Karpas-422 (cell line): ENCODE data around the gene SOBP. TPM values are rescaled to one million over a fixed set of nuclear protein-coding genes. Genes with fewer than 3 reads are reported as not detected.
A peak's percentile ranks its signal among the peaks of the same experiment; 100 is the strongest.
"Not testable (repeated sequence)": the region's sequence is repeated elsewhere in the genome, so short reads cannot be mapped to it uniquely, and the experiment has no call there.

Experiments
- DNase-seq: peaks from one replicate; pipeline ENCODE4 v3.0.0-alpha.2; 2015
- H2AFZ ChIP-seq: fragments of 200-600 bp; sonication (generic); 2 replicates; pipeline ENCODE4 v1.6.1; 2014; ENCODE audit warnings: antibody characterized with exemption, low read length, mixed read lengths
- H3K27ac ChIP-seq: fragments of 200-600 bp; sonication (generic); 2 replicates; pipeline ENCODE4 v1.5.1; 2014; ENCODE audit warnings: mild to moderate bottlenecking, low read length, moderate library complexity
- H3K27me3 ChIP-seq: fragments of 200-600 bp; sonication (generic); 2 replicates; pipeline ENCODE4 v1.6.1; 2014; ENCODE audit warnings: low read length, mixed read lengths
- H3K36me3 ChIP-seq: fragments of 200-600 bp; sonication (generic); 2 replicates; pipeline ENCODE4 v1.6.1; 2014; ENCODE audit warnings: low read length, mixed read lengths; ENCODE audit not compliant: insufficient read depth
- H3K4me1 ChIP-seq: fragments of 200-600 bp; sonication (generic); 2 replicates; pipeline ENCODE4 v1.6.1; 2014; ENCODE audit warnings: mild to moderate bottlenecking, low read length, mixed read lengths
- H3K4me2 ChIP-seq: fragments of 200-600 bp; sonication (generic); 2 replicates; pipeline ENCODE4 v1.6.1; 2014; ENCODE audit warnings: low read length, low read depth, mild to moderate bottlenecking; ENCODE audit not compliant: poor library complexity, severe bottlenecking
- H3K4me3 ChIP-seq: fragments of 200-600 bp; sonication (generic); 2 replicates; pipeline ENCODE4 v1.5.1; 2014; ENCODE audit warnings: mild to moderate bottlenecking, antibody characterized with exemption, low read length, mixed read lengths
- H3K79me2 ChIP-seq: fragments of 200-600 bp; sonication (generic); 2 replicates; pipeline ENCODE4 v1.6.1; 2014; ENCODE audit warnings: mild to moderate bottlenecking, low read length, mixed read lengths
- H3K9ac ChIP-seq: fragments of 200-600 bp; sonication (generic); 2 replicates; pipeline ENCODE4 v1.6.0; 2014; ENCODE audit warnings: low read length
- H3K9me2 ChIP-seq: fragments of 200-600 bp; sonication (generic), shearing (Covaris generic); replicated peaks from 2 replicates; pipeline ENCODE4 v1.6.0; 2014; ENCODE audit warnings: mild to moderate bottlenecking, low read length, moderate library complexity; ENCODE audit not compliant: insufficient read depth
- H3K9me3 ChIP-seq: fragments of 300-700, 200-600 bp; sonication (generic); 2 replicates; pipeline ENCODE4 v1.6.1; 2014; ENCODE audit warnings: low read length, mixed read lengths
- H4K20me1 ChIP-seq: fragments of 200-600 bp; sonication (generic); 2 replicates; pipeline ENCODE4 v1.6.1; 2014; ENCODE audit warnings: mild to moderate bottlenecking, antibody characterized with exemption, low read length, low read depth; ENCODE audit not compliant: insufficient read depth
- total RNA-seq: library from RNA; depleted of rRNA; stranded (reverse); fragments of >200 nt; shearing (Covaris generic); gene quantifications from 2 replicates; pipeline ENCODE4 v1.2.3, GENCODE V29; 2014; ENCODE audit warnings: low replicate concordance

SOBP gene
- total RNA-seq, 1 experiment from 2014 or later = 17.8 TPM

DNA sequence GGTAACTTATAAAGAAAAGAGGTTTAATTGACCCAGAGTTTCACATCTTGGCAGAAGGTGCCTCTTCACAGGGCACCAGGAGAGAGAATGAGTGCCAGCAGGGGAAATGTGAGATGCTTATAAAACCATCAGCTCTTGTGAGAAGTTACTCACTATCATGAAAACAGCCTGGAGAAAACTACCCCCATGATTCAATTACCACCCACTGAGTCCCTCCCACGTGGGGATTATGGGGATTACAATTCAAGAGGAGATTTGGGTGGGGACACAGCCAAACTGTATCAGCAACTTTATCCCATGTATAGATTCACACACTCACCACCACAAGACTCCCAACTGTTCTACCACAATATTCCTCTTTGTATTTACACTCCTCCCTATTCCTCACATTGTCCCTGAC lies 41.1 kb upstream of the SOBP start:
- H3K9ac ChIP-seq = no peak overlapping the region
- no peak overlapping the region for H3K4me3 ChIP-seq
- no peaks in the 10 kb centered on the region for H3K4me1 ChIP-seq
- no peaks in the 10 kb centered on the region for H4K20me1 ChIP-seq
- no peaks in the 10 kb centered on the region for H3K9me2 ChIP-seq
- no peak overlapping the region for H3K4me2 ChIP-seq
- no peak overlapping the region for H2AFZ ChIP-seq
- H3K27ac ChIP-seq = no peak overlapping the region
- H3K27me3 ChIP-seq = no peaks in the 10 kb centered on the region
- no peaks in the 10 kb centered on the region; the same call in 1 of the 2 replicates for H3K36me3 ChIP-seq
- DNase-seq = no peak
- H3K79me2 ChIP-seq = peaks cover 34% of the 10 kb centered on the region
- H3K9me3 ChIP-seq = peaks cover 24% of the 10 kb centered on the region

DNA sequence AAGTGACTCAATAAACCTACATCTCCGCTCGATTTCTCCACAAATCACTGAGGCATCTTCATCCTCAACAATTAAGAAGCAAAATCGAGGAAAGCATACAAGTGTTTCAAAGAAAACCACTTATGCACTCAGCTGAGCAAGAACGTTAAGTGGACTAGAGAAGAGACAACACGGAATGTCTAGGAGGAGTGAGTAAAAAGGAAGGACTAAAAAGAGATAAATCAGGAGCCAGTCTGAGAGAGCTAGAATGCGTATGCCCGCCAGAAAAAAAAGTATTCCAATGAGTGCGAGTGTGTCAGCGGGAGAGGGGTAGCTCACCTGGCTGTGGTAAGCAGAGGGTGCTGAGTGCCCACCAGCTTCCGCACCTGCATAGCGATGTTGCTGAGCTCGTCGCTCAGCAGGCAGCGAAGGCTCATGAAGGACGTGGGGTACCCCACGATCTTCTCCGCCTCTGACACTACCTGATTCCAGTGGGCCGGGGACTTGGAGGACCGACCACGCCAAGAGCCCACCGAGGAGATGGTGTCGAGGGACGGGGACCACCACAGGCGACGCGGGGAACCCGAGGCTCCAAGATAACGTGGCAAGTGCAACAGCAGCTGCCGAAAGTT lies 31.1 kb upstream of the SOBP start:
- H3K4me2 ChIP-seq = peak overlapping the region; percentile 96
- H3K27ac ChIP-seq = peak overlapping the region; percentile 84
- DNase-seq = peak; percentile 74
- H3K4me1 ChIP-seq = peaks cover 24% of the 10 kb centered on the region
- peaks cover 47% of the 10 kb centered on the region for H3K79me2 ChIP-seq
- H3K9ac ChIP-seq = peak overlapping the region; percentile 81
- no peaks in the 10 kb centered on the region for H3K9me2 ChIP-seq
- peak overlapping the region; percentile 96 for H3K4me3 ChIP-seq
- H3K36me3 ChIP-seq = no peaks in the 10 kb centered on the region
- no peaks in the 10 kb centered on the region for H4K20me1 ChIP-seq
- peak overlapping the region; percentile 89 for H2AFZ ChIP-seq
- no peaks in the 10 kb centered on the region for H3K27me3 ChIP-seq
- H3K9me3 ChIP-seq = no peaks in the 10 kb centered on the region

DNA sequence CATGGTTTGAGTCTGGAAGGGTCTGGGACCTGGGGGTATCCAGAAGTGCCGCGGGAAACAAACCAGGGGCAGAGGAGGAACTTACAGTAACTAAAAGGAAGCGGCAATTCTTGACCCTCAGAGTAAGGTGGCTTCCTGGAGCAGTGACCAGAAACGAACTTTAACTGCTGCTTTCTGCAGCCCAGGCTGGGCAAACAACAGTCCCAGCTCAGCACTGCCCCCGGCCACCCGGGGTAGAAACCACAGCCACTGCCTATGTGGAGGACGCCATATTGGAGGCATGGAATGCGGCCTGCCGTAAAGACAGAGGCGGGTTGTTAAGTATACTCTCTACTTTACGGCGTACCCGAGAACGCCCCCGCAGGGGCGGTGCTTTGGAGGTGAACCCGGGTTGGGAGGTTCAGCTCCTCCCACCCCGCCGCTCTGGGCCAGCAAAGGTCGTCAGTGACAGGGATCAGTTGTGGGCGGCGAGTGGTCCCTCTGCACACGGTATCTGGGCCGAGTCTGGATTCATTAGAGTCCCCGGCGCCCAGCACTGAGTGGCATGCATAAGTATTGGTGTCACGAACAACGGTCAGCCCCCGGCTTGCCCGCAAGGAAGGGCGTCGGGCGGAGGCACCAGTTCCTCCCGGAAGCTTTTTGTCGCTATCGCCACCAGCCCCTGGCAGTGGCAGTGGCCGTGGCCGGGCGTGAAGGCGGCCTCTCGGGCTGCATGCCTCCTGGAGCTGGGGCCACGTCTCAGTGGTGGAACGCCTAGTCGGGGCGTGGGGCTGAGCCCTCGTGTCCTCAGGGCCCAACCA lies 30.4 kb upstream of the SOBP start, which contains the start of gene PDSS2:
Gene PDSS2 (minus strand): TSS at position 282 of the 800 bp plus-strand sequence. CDS start 279 bp downstream, at position 3.
- H3K4me2 ChIP-seq = peak within 1 kb of the TSS; percentile 96
- H4K20me1 ChIP-seq = no peaks in the 10 kb centered on the region
- H3K9ac ChIP-seq = peak within 1 kb of the TSS; percentile 81
- peak; percentile 99 for DNase-seq
- H3K4me3 ChIP-seq = peak within 1 kb of the TSS; percentile 96
- H3K9me2 ChIP-seq = no peaks in the 10 kb centered on the region
- H3K9me3 ChIP-seq = no peaks in the 10 kb centered on the region
- peak within 1 kb of the TSS; percentile 89 for H2AFZ ChIP-seq
- peaks cover 24% of the 10 kb centered on the region for H3K4me1 ChIP-seq
- no peaks in the 10 kb centered on the region for H3K36me3 ChIP-seq
- H3K79me2 ChIP-seq = peaks cover 41% of the 10 kb centered on the region
- H3K27ac ChIP-seq = peak within 1 kb of the TSS; percentile 84
- no peaks in the 10 kb centered on the region for H3K27me3 ChIP-seq

DNA sequence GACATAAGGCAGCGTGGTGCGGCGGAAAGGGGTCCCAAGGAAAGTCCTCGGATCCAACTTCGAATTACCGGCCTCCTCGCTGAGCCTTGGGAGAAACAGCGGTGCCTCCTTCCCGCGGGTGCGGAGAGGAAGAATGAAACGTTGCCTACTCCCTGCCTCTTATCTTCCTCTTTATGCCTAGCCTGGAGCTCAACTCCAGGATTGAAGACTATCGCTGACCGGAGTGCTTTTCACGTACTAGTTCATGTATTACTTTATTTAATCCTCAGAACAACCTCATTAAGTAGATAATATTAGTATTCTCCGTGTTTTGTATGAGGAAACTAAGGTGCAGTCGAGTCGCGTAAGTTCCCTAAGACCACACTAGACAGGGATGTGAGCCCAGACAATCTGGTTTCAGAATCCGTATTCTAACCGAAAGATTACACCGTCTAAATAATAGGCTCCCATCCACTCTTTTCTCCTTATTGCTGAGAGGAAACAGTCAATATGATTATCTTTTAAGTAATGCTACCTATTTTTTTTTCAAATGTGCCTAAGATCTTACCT lies 29.8 kb upstream of the SOBP start:
- H3K27me3 ChIP-seq = no peaks in the 10 kb centered on the region
- H3K79me2 ChIP-seq = peaks cover 34% of the 10 kb centered on the region
- no peak for DNase-seq
- H3K9me2 ChIP-seq = no peaks in the 10 kb centered on the region
- peak overlapping the region; percentile 81 for H3K9ac ChIP-seq
- peak overlapping the region; percentile 83 for H2AFZ ChIP-seq
- H3K36me3 ChIP-seq = no peaks in the 10 kb centered on the region
- H3K4me3 ChIP-seq = peak overlapping the region; percentile 96
- H3K27ac ChIP-seq = peak overlapping the region; percentile 31
- no peaks in the 10 kb centered on the region for H4K20me1 ChIP-seq
- peaks cover 24% of the 10 kb centered on the region for H3K4me1 ChIP-seq
- no peaks in the 10 kb centered on the region for H3K9me3 ChIP-seq
- peak overlapping the region; percentile 96 for H3K4me2 ChIP-seq

DNA sequence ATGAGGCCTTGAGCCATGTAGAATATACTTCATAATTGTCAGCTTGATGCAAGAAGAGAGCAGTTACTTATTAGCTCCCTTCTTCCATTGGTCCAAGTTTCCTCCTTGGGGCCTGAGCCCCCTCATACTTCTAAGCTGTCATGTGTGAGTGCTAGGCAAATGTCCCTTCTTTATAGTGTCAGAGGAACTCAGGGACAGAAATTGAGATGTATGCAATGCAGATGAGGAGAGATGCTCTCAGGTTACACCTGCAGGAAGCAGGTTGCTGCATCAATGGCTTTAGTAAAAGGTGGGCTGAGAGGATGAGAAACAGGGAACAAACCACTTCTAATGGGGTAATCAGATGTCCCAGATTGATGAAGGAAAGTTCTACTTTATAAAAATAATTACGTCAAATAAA lies 23.9 kb upstream of the SOBP start:
- Histone ChIP-seq H3K4me3 (peak overlapping the region; percentile 1; the same call in 1 of the 2 replicates), H3K9me2 (no peaks in the 10 kb centered on the region), H4K20me1 (no peaks in the 10 kb centered on the region), H3K27ac (peak overlapping the region; percentile 54), H3K27me3 (no peaks in the 10 kb centered on the region), H3K79me2 (no peaks in the 10 kb centered on the region), H2AFZ (peak overlapping the region; percentile 87), H3K9me3 (no peaks in the 10 kb centered on the region), H3K4me2 (peak overlapping the region; percentile 50), H3K9ac (peak overlapping the region; percentile 30), H3K4me1 (peaks cover 16% of the 10 kb centered on the region), H3K36me3 (no peaks in the 10 kb centered on the region)
- DNase-seq = peak; percentile 66

DNA sequence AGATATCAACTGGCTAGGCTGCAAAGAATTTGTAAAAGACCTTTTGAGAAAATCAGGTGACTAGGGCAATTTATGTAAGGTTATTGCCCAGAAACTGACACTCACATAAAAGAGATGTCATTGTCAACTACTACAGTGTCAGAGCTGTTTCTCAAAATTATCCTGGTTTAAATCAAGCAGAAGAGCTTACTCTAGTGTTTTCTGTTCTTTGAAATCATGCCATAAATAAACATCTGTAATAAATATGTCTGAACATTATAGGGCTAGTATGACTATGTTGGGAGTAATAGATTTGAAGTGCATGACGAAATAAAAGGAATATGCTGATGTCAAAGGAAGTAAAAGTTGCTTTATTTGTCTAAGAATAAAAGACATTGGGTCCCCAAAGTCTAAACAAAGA lies 19.6 kb upstream of the SOBP start:
- Histone ChIP-seq H3K4me2 (no peak overlapping the region), H4K20me1 (no peaks in the 10 kb centered on the region), H2AFZ (no peak overlapping the region)

DNA sequence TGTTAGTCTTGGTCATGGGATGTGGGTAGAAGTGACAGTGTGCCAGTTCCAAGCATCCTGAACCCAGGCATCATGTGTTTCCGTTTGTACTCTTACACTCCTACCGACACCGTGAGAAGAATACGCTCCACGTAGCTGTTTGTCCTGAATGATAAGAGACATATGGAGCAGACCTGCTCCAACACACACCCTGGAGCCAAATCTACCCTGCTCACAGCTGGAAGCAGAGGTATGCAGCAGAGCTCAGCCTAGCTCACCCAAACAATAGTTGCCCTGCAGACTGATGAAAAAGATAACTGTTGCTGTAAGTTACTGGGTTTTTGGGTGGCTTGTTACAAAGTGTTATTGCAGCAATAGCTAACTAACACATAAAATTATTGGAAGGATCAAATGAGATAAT lies 16.3 kb upstream of the SOBP start:
- Histone ChIP-seq H3K9me3 (no peaks in the 10 kb centered on the region), H3K4me1 (no peaks in the 10 kb centered on the region), H3K27ac (no peak overlapping the region), H3K4me3 (no peak overlapping the region), H2AFZ (no peak overlapping the region), H3K79me2 (no peaks in the 10 kb centered on the region), H3K36me3 (no peaks in the 10 kb centered on the region), H3K4me2 (no peak overlapping the region), H3K27me3 (no peaks in the 10 kb centered on the region), H3K9me2 (no peaks in the 10 kb centered on the region), H3K9ac (no peak overlapping the region), H4K20me1 (no peaks in the 10 kb centered on the region)
- DNase-seq = no peak

More for the DNA sequence above, 19.6 kb upstream of the SOBP start:
- Histone ChIP-seq H3K4me1 (peaks cover 15% of the 10 kb centered on the region), H3K27ac (no peak overlapping the region), H3K36me3 (no peaks in the 10 kb centered on the region), H3K79me2 (no peaks in the 10 kb centered on the region), H3K9me2 (no peaks in the 10 kb centered on the region), H3K27me3 (no peaks in the 10 kb centered on the region), H3K9ac (no peak overlapping the region), H3K4me3 (no peak overlapping the region), H3K9me3 (no peaks in the 10 kb centered on the region)
- no peak for DNase-seq

DNA sequence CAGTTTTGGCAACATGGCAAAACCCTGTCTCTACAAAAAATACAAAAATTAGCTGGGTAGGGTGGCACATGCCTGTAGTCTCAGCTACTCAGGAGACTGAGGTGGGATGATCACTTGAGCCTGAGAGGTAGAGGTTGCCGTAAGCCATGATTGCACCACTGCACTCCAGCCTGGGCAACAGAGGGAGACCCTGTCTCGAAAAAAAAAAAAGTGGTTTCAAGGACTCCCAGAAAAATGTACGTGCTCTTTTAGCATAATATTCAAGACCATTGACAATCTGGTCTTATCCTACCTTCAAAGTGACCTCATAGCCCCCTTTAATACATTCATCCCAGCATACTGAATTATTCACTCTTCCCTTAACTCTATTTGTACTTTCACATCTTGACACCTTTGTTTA lies 14.6 kb upstream of the SOBP start:
- not testable (repeated sequence) for H3K4me3 ChIP-seq, H3K79me2 ChIP-seq, H3K4me2 ChIP-seq, H3K27ac ChIP-seq, H3K4me1 ChIP-seq, H3K27me3 ChIP-seq, H3K9me3 ChIP-seq, H3K9ac ChIP-seq, DNase-seq, H3K9me2 ChIP-seq, H2AFZ ChIP-seq, H4K20me1 ChIP-seq, H3K36me3 ChIP-seq
